Breast epithelium (tissue), 3 donors: ENCODE measurements around the gene SLC25A44.

Experiments
- CTCF ChIP-seq, 3 donors: fragments of 450-650 bp; IDR thresholded peaks; one replicate each; pipeline ENCODE4 v1.5.1; 2016 to 2017; ENCODE audit warnings: antibody characterized with exemption in 3 of 3, mild to moderate bottlenecking in 3 of 3, moderate library complexity in 3 of 3
- POLR2A ChIP-seq: fragments of 450-650 bp; IDR thresholded peaks from one replicate; pipeline ENCODE4 v1.6.1; 2016; ENCODE audit warnings: antibody characterized with exemption, mild to moderate bottlenecking, moderate library complexity

GRCh38 chr1:156236164-156236563, 42.3 kb downstream of the SLC25A44 start:
- TF ChIP-seq CTCF (IDR thresholded peaks at IDR 0.05), result no peak
- TF ChIP-seq POLR2A, result no peak
